HG03439 (cell line): ENCODE results near the gene OCA2.
"Not testable (repeated sequence)": the region's sequence is repeated elsewhere in the genome, so short reads cannot be mapped to it uniquely, and the experiment has no call there.

Experiments used
- ATAC-seq: cut with Tn5 transposase; IDR thresholded peaks from one replicate; pipeline ENCODE4 v1.9.1; 2021; ENCODE audit warnings: mild to moderate bottlenecking, moderate library complexity; ENCODE audit not compliant: unreplicated experiment

The OCA2 gene

DNA sequence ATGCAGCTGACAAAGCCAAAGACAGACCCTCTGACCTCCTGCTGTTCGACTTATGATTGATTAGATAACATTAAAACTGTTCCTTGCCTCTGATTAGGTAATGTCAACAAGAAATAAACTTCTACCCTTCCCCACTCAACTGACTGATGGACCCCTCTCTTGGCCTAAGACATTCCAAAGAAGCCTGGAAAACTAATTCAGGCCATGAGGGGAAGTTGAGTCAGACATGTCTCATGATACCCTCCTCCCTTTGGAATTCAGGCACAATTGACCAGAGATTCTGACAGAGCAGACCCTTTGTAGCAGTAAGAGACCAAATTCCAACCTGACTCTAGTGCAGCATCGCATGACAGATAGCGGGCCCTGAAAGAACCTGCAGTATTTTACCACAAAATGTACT lies 354.5 kb downstream of the OCA2 start:
- no peak for ATAC-seq

DNA sequence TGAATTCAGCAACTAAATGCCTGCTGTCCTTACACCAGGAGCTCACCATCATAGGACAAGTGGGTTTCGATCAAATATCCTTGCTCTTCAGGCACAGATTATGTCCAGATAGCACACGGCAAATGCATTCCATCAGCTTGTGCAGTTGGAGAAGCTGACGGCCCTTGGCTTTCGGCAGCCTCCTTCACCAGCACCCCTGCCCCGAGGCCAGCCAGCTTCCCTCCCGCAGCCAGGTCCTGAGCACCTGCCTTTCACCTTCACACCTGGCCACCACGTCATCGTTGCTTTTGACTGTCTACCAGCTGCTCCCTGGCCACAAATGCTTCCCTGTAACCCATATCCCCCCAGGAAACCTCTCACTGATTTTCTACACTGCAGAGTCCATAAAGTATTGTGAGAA lies 355.5 kb downstream of the OCA2 start:
- no peak for ATAC-seq

DNA sequence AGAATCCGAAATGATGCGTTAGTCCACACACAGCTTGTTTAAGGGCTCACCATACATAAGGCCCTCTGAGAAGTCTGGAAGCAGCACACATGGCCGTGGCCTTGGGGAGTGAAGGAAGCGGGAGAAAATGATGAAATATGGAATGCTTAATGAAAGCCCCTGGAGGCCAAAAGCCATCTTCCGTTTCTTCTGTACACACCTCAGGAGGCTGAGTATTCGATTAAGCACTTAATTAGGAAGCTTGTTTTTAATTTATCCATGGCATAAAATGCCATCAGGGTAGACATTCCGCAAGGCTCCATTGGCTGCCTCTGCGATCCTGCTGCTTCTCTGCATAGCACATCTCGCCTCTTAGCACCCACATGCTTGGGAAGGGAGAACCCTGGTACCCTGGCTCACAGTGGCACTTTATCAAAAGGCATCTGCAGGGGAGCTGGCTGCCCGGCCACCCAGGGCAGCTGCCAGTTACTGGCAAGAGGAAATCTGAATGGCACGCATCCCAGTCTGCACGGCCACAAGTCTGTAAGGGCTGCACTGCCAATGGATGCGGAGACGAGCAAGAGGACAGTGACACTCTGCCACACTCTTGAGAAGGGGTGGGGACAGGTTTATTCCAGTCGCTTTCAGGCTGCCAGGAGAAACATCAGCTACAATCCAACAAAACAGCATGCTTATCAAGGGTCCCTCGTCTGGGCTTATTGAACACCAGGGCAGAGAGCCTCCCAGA lies 356.2 kb downstream of the OCA2 start:
- no peak for ATAC-seq

GRCh38 chr15:27741226-27741860 lies 357.8 kb downstream of the OCA2 start:
- ATAC-seq = no peak

DNA sequence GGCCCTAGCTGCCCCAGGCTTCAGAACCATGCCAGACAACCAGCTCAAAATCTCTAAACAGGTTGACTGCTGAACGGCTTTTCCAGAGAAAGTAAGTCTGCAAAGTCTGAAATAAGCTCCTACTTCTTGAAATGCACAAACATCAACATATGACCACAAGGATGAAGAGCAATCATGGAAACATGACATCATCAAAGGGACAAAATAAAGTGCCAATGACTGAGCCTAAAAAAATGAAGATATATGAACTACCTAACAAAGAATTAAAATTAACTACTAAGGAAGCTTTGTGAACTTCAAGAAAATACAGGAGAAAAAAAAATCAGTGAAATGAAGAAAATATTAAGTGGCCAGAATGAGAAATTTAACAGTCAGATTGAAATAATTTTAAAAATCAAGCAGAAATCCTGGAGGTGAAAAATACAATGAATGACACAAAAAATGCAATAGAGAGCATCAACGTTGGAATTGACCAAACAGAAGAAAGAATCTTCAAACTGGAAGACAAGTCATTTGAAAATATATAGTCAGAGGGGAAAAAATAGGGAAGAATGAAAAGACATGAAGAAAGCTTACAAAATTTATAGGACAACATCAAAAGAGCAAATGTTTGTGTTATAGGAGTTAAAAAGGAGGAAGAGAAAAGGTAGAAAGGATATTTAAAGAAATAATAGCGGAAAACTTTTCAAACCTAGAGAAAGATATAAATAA lies 364.2 kb downstream of the OCA2 start:
- ATAC-seq = no peak

- no peak for ATAC-seq
Measured at GRCh38 chr15:27731776-27732175, 367.3 kb downstream of the OCA2 start.

GRCh38 chr15:27730868-27731267 lies 368.2 kb downstream of the OCA2 start:
- no peak for ATAC-seq

DNA sequence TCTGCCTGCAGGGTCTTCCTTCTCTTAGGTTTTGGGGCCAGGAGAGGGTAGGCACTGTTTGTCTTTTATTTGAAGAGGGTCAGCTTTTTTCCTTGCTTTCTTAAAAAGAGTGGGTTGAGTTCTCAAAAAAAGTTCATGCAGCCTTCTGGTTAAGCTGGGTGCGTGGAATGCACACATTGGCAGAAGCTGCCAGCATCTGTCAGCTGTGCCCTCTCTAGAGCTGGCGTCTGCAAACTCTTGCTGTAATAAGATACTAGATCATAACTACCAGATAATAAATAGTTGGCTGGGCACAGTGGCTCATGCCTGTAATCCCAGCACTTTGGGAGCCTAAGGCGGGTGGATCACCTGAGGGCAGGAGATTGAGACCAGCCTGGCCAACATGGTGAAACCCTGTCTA lies 373.4 kb downstream of the OCA2 start:
- no peak for ATAC-seq

- no peak for ATAC-seq
Measured at GRCh38 chr15:27723821-27724220, 375.3 kb downstream of the OCA2 start.

DNA sequence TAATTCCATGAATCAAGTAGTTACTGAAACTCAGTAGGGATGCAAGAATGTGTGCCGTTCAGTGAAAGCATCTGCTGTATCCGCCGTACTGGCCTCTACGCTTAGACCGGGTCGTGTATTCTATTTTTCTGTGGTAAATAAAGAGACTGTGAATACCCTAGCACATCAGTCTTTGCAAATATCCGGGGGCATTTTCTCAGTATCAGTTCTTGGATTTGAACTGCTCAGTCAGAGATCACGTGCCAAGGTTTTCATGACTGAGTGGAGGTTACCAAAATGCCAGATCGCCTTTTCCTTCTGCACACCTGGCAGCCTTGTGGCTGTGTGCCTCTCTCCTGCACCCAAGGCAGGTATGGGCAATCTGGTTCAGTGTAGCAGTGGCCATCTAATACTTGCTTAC lies 377.0 kb downstream of the OCA2 start:
- ATAC-seq = no peak

- no peak for ATAC-seq
Measured at GRCh38 chr15:27714675-27715074, 384.4 kb downstream of the OCA2 start.

DNA sequence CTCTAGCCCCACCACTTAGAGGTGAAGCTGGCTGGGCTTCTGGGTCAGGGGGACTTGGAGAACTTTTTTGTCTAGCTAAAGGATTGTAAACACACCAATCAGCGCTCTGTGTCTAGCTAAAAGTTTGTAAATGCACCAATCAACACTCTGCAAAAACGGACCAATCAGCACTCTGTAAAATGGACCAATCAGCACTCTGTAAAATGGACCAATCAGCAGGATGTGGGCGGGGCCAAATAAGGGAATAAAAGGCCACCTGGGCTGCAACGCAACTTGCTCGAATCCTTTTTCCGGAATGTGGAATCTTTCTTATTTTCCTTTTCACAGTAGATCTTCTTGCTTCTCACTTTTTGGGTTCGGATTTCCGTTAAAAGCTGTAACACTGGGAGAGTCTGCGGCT lies 385.3 kb downstream of the OCA2 start:
- not testable (repeated sequence) for ATAC-seq

DNA sequence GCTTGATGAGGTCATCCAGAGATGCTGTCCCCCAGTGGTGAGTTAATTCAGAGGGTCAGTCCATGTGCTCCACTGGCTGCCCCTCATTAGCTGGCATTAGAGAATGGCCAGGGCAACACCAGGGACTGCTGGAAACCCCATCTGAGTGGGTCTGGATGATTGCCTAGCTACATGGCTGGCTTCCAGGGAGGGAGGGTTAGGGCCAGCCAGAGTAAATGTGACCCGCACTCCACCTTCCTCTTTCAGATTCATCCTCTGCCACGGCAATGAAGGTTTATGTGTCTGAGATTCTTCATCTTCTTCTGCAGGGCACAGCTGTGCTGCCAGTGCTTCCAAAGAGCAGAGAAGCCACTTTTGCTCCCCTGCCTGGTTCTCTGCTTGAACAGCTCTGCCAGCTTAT lies 391.9 kb downstream of the OCA2 start:
- ATAC-seq = no peak

DNA sequence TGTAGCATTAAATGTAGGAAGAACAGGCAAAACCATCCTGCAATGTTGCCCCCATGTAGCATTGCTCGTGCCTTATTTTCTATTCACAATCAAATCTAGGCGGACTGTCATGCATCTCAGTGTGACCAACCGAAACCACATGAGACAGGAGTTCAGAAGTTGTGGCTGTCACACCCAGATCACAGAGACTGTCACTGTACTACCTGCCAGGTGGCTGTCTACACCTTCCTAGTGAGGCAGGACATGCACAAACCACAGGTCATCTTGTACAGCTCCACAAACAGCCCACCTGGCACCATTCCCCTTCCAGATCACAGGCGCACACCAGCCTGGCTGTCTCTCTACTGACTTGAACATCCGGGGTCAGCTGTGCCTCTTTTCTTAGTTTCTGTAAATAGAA lies 392.8 kb downstream of the OCA2 start:
- no peak for ATAC-seq

- no peak for ATAC-seq
Measured at GRCh38 chr15:27705056-27705455, 394.1 kb downstream of the OCA2 start.
